AG09319 (cell line): Measurements from ENCODE around the gene FAM47E.

Experiments used
- DNase-seq: peaks from one replicate; pipeline ENCODE4 v3.0.0-alpha.2; 2010; ENCODE audit warnings: low read depth; ENCODE audit errors: extremely low read depth
- CTCF ChIP-seq: IDR thresholded peaks from 2 replicates; pipeline ENCODE4 v1.5.1; 2011; ENCODE audit warnings: low read depth, mild to moderate bottlenecking, inconsistent platforms, low read length, moderate library complexity

Gene FAM47E

GRCh38 chr4:76301775-76302162, 50.2 kb downstream of the FAM47E start:
- no peak for DNase-seq
- TF ChIP-seq CTCF, result no peak

- no peak for TF ChIP-seq CTCF
- no peak for DNase-seq
These were observed 51.4 kb downstream of the FAM47E start for GRCh38 chr4:76302826-76303438.

GRCh38 chr4:76305033-76305687, 53.6 kb downstream of the FAM47E start:
- no peak for TF ChIP-seq CTCF

GRCh38 chr4:76305971-76306881, 54.7 kb downstream of the FAM47E start, which contains the start of gene STBD1:
Gene STBD1 (plus strand): TSS chr4:76306733. CDS start chr4:76306770, 37 bp downstream.
- TF ChIP-seq CTCF, result no peak
- DNase-seq, result peak; percentile 31

More at GRCh38 chr4:76305033-76305687, 53.6 kb downstream of the FAM47E start:
- DNase-seq, result no peak

GRCh38 chr4:76306882-76307659, 55.5 kb downstream of the FAM47E start:
- peak; percentile 61 for TF ChIP-seq CTCF
- peak; percentile 18 for DNase-seq

- DNase-seq, result no peak
These were observed 56.1 kb downstream of the FAM47E start for GRCh38 chr4:76307660-76308014.

More at GRCh38 chr4:76307660-76308014, 56.1 kb downstream of the FAM47E start:
- TF ChIP-seq CTCF, result no peak
